Testis (tissue), 3 donors: ENCODE results near the gene EPSTI1. TPM values are rescaled to one million over a fixed set of nuclear protein-coding genes. Genes with fewer than 3 reads are reported as not detected.
"Not testable (repeated sequence)": the region's sequence is repeated elsewhere in the genome, so short reads cannot be mapped to it uniquely, and the experiment has no call there.

Source experiments
- DNase-seq: peaks from one replicate; pipeline ENCODE4 v3.0.0-alpha.2; 2019
- H3K27ac ChIP-seq, 2 donors: fragments of 200-600 bp; sonication (generic); one replicate each; pipeline ENCODE4 v1.5.1; 2019
- H3K27me3 ChIP-seq: fragments of 200-600 bp; sonication (generic); one replicate; pipeline ENCODE4 v1.5.1; 2019
- H3K36me3 ChIP-seq: fragments of 200-600 bp; sonication (generic); one replicate; pipeline ENCODE4 v1.5.1; 2017; ENCODE audit warnings: low read depth; ENCODE audit errors: missing control alignments
- H3K4me1 ChIP-seq: fragments of 200-600 bp; sonication (generic); one replicate; pipeline ENCODE4 v1.5.1; 2019
- H3K4me3 ChIP-seq, 2 donors: fragments of 200-600 bp; sonication (generic); one replicate each; pipeline ENCODE4 v1.5.1; 2017 to 2019
- H3K9me3 ChIP-seq: fragments of 200-600 bp; sonication (generic); one replicate; pipeline ENCODE4 v1.5.1; 2017
- POLR2A ChIP-seq: fragments of 450-650 bp; IDR thresholded peaks from one replicate; pipeline ENCODE4 v1.6.1; 2017; ENCODE audit warnings: antibody characterized with exemption, mild to moderate bottlenecking, moderate library complexity
- WGBS, 2 donors: methylation state at CpG; one replicate each; pipeline ENCODE4 v1.1.5; 2018; 5-methylcytosine and 5-hydroxymethylcytosine counted together
- intact Hi-C: fragments of 100-400 bp; cut with DNase I; formaldehyde crosslinking; loops from one replicate; pipeline ENCODE4 v1.15.1; 2023; ENCODE audit warnings: low total_unique reads
- polyA plus RNA-seq: library from polyadenylated mRNA; stranded (reverse); fragments of 350-450 nt; fragmentation: Illumina TruSeq; extraction: RNeasy Lipid Tissue Mini Kit (QIAGEN cat#74804); gene quantifications from one replicate; pipeline ENCODE4 v1.2.3, GENCODE V29; 2014; ENCODE audit warnings: low read depth, low replicate concordance; ENCODE audit not compliant: insufficient read depth
- total RNA-seq, 2 donors: library from RNA; depleted of rRNA; stranded (reverse); fragments of >200 nt; gene quantifications; one replicate each; pipeline ENCODE4 v1.2.3, GENCODE V29; 2016
- TF ChIP-seq, protein P1 (sequence below), 3 experiments: fragments of 450-650 bp in 2 of 3; fragments of 200-600 bp in 1 of 3; sonication (generic) in 1 of 3; IDR thresholded peaks; one replicate each; pipeline ENCODE4 v1.5.1; 2016 to 2019; ENCODE audit warnings: antibody characterized with exemption in 3 of 3, mild to moderate bottlenecking in 2 of 3, moderate library complexity in 1 of 3

The EPSTI1 gene
- total and polyA plus RNA-seq, 3 donors from 2014 or later: 9.6 to 12.5 (median 11.4) TPM

DNA sequence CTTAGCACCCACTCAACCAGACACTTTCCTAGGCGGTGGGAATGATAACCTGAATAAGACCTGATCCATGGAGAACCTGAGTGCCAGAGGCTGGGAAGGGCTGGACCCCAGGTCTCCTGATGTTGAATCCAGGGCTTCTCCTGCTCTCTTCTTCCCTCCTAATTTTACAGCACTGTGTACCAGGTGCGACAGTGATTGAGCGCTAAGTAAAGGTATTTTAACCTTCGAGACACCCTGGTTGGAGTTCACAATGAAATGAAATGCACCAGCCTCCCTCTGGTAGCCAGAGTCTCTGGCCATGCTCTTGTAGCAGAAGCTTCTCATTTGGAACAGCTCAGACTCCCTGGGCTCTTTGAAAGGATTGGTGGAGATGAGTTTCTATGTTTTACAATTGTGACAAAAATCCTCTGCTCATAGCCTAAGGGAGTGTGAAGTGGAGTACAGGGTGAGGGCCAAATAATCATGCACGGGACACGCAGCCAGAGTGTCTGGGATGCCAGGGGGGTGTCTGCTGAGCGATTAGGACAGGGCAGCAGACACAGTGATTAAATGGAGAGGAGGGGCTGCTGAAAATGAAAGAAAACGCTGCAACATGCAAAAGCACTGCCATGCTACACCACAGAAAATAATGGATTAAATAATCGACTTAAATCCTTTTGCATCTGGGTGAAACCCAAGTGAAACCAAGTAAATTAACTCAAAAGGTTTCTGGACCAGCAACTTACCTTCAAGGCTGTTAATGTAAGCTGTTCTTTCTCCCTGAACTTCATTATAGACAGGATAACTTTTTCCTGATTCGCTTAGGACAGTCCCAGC is 126.9 kb downstream of the EPSTI1 start:
- Histone ChIP-seq H3K4me3 (no peak overlapping the region), H3K27ac (no peak overlapping the region), H3K9me3 (no peaks in the 10 kb centered on the region), H3K27me3 (no peaks in the 10 kb centered on the region), H3K36me3 (no peaks in the 10 kb centered on the region), H3K4me1 (no peaks in the 10 kb centered on the region)
- TF ChIP-seq, protein P1, sequence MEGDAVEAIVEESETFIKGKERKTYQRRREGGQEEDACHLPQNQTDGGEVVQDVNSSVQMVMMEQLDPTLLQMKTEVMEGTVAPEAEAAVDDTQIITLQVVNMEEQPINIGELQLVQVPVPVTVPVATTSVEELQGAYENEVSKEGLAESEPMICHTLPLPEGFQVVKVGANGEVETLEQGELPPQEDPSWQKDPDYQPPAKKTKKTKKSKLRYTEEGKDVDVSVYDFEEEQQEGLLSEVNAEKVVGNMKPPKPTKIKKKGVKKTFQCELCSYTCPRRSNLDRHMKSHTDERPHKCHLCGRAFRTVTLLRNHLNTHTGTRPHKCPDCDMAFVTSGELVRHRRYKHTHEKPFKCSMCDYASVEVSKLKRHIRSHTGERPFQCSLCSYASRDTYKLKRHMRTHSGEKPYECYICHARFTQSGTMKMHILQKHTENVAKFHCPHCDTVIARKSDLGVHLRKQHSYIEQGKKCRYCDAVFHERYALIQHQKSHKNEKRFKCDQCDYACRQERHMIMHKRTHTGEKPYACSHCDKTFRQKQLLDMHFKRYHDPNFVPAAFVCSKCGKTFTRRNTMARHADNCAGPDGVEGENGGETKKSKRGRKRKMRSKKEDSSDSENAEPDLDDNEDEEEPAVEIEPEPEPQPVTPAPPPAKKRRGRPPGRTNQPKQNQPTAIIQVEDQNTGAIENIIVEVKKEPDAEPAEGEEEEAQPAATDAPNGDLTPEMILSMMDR (IDR thresholded peaks at IDR 0.05): no peak
- no peak for TF ChIP-seq POLR2A
- DNase-seq: no peak
- intact Hi-C loops: no loop called here
- WGBS, 2 donors: 51 to 55% methylated on average over 10 of the region's 10 CpGs

DNA sequence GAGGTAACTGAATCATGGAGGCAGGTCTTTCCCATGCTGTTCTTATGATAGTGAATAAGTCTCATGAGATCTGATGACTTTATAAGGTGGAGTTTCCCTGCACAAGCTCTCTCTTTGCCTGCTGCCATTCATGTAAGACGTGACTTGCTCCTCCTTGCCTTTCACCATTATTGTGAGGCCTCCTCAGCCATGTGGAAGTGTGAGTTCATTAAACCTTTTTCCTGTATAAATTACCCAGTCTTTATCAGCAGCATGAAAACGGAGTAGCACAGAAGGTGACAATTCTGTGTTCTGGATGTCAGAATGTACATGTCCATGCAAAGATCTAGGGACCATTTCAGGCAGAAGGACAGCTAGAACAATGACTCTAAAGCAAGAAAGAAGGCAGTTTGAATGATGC is 129.7 kb downstream of the EPSTI1 start:
- H3K36me3 ChIP-seq, H3K27me3 ChIP-seq, intact Hi-C loops, H3K9me3 ChIP-seq, H3K4me3 ChIP-seq, H3K27ac ChIP-seq, H3K4me1 ChIP-seq, DNase-seq: not testable (repeated sequence)
- WGBS, 2 donors: 88% methylated on average over 2 of the region's 2 CpGs

DNA sequence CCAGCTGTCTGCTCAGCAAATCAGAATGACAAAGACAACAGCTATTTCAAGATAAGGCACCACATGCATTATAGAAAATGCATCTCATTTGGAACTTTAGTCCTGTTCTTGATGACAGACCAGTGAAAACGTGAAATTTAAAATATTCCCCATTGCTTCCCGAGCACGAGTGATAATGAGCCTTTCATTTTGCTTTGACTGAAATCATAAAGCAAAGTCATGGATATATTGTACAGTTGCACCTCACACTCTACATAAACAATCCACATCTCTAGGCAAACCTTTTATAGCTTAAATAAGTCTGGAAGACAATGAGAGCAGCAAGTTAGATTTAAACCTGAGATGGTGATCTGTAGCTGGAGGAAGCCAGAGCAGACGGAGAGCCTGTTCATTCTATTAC is 131.6 kb downstream of the EPSTI1 start:
- no peaks in the 10 kb centered on the region for H3K9me3 ChIP-seq
- intact Hi-C loops: no loop called here
- no peak for DNase-seq
- no peaks in the 10 kb centered on the region for H3K36me3 ChIP-seq
- no peaks in the 10 kb centered on the region for H3K4me1 ChIP-seq
- H3K27me3 ChIP-seq: no peaks in the 10 kb centered on the region
- TF ChIP-seq POLR2A: no peak
- TF ChIP-seq, protein P1 (IDR thresholded peaks at IDR 0.05): no peak
- 89 to 94% methylated on average over 4 of the region's 4 CpGs for WGBS, 2 donors
- H3K4me3 ChIP-seq: no peak overlapping the region
- no peak overlapping the region for H3K27ac ChIP-seq

DNA sequence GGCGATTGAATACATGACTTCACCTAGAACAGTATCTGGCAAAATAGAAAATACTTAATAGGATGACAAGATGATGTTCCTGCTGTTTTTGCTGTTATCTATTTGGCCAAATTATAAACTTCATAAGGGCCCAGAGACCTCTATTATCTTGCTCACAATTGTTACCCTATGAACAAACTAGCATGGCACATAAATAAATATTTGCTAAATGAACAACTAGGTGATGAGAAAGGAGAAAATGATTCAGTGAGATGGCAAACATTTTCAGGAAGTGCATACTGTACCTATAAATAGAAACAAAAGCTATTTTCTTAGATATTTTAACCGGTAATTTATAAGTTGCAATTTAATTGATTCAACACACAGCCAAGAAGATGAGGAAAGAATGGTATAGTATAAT is 132.3 kb downstream of the EPSTI1 start:
- intact Hi-C loops: no loop called here
- TF ChIP-seq POLR2A: no peak
- DNase-seq: no peak
- WGBS, 2 donors: 52 to 65% methylated on average over 2 of the region's 2 CpGs
- no peaks in the 10 kb centered on the region for H3K36me3 ChIP-seq
- H3K9me3 ChIP-seq: no peaks in the 10 kb centered on the region
- H3K27ac ChIP-seq: no peak overlapping the region
- no peak overlapping the region for H3K4me3 ChIP-seq
- H3K4me1 ChIP-seq: no peaks in the 10 kb centered on the region
- no peaks in the 10 kb centered on the region for H3K27me3 ChIP-seq

DNA sequence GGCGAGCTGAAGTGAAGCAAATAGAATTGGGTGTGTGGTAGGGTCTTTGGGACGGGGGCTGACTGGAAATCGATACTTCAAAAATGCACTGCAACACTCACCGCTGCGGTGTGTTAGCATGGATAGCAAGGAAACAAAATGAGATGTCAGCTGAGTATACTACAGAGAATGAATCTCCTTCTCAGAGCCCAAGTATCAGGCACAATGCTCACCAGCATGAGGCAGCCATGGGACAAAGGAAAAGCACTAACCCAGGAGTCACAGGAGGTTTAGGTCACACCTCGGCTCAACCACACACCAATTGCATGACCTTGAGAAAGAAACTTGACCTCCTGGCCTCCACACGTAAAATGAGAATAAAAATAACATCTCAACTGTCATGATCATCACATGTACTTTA is 136.6 kb downstream of the EPSTI1 start:
- Histone ChIP-seq H3K9me3 (no peaks in the 10 kb centered on the region), H3K4me3 (no peak overlapping the region), H3K4me1 (no peaks in the 10 kb centered on the region), H3K36me3 (no peaks in the 10 kb centered on the region), H3K27me3 (no peaks in the 10 kb centered on the region), H3K27ac (no peak overlapping the region)
- DNase-seq: no peak
- intact Hi-C loops: no loop called here
- TF ChIP-seq POLR2A: no peak
- TF ChIP-seq, protein P1 (IDR thresholded peaks at IDR 0.05): no peak
- WGBS, 2 donors: 65 to 67% methylated on average over 7 of the region's 7 CpGs

DNA sequence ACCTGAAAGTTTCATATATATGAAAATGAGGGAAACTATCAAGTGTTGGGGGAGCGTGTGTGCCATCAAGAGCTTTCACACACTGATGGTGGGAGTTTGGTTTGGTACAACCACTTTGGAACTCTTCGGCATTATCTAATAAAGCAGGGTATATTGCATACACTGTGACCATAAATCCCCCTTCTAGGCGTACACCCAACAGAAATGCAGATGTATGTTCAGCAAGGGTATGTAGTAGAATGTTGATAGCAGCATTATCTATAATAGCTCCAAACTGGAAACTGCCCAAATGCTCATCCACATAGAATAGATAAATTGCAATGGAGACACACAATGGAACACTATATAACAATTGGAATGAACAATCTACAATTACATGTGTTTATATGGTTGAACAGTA is 139.9 kb downstream of the EPSTI1 start:
- Histone ChIP-seq H3K36me3 (no peaks in the 10 kb centered on the region), H3K4me3 (no peak overlapping the region), H3K9me3 (no peaks in the 10 kb centered on the region), H3K27me3 (no peaks in the 10 kb centered on the region), H3K4me1 (no peaks in the 10 kb centered on the region), H3K27ac (no peak overlapping the region)
- TF ChIP-seq, protein P1 (IDR thresholded peaks at IDR 0.05): no peak
- TF ChIP-seq POLR2A: no peak
- 86 to 87% methylated on average over 3 of the region's 3 CpGs for WGBS, 2 donors
- no peak for DNase-seq
- intact Hi-C loops: no loop called here
